ENCODE measurements around the gene ZNF324. TPM values are rescaled to one million over a fixed set of nuclear protein-coding genes. Genes with fewer than 3 reads are reported as not detected.

Gene ZNF324
- total and polyA plus RNA-seq, 2 of the 13 experiments (the other 11 are each of a cell fraction or from before 2014, with no cell fraction given), result 1.1 to 4.7 TPM

DNA sequence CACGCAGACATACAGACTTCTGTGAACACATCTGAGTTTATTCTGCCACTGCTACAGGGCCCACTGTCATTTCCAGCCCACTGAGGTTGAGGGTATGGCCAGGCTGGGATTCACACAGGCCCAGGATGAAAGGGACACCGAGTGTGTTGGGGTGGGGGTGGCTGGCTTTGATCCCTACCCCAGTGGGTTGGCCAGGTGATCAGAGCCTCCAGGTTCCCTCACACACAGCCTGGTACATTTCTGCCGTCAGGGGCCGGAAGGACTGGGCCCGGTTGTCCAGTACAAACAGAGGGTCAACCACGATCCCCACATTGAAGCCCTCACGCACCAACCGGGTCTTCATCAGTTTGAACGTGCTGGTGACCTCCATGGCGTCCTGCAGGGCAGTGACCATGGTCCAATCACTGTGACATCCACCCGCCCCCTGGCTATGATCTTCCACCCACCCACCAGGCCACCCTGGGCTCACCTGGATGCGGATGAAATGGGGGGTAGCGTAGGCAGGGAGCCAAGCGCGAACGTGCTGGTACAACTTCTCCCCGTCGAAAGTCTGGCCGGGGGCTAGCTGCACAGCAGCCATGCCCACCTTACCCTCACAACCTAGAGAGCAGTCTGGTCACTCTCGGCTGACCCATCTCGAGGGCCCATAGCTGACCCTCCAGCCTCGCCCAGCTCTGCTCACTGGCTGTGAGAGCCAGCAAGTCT is 31.6 kb downstream of the ZNF324 start:
- intact Hi-C loops (cut with micrococcal nuclease; ENCODE audit: unreplicated experiment), result loop anchor here (2.0 kb wide), 1 partner anchor 20 kb away; the partner anchor contains the start of gene ZBTB45
- Histone ChIP-seq H3K27ac (ENCODE audit: extremely low read length, insufficient read depth, low read length) (peak overlapping the region; percentile 46), H3K4me3 (replicated peaks in 1 of 3; ENCODE audit: insufficient read depth in 1 of 3, low read depth in 2 of 3, low read length in 3 of 3) (peak overlapping the region; percentile 58 to 87 (median 74)), H2AFZ (ENCODE audit: low read length) (no peak overlapping the region), H4K20me1 (ENCODE audit: insufficient read depth, low read length) (no peaks in the 10 kb centered on the region), H3K4me2 (ENCODE audit: low read depth, low read length) (peak overlapping the region; percentile 81), H3K36me3 (replicated peaks in 1 of 2; ENCODE audit: control insufficient read depth in 1 of 2, insufficient read depth in 2 of 2, low read length in 2 of 2) (no peaks in the 10 kb centered on the region), H3K79me2 (ENCODE audit: insufficient read depth, low read length) (peaks cover 17% of the 10 kb centered on the region), H3K27me3 (ENCODE audit: control insufficient read depth in 1 of 2, insufficient read depth in 2 of 2, low read length in 2 of 2) (no peaks in the 10 kb centered on the region; a peak in 1 of 5 replicates), H3K4me1 (ENCODE audit: insufficient read depth, low read length) (peaks cover 37% of the 10 kb centered on the region), H3K9ac (ENCODE audit: insufficient read depth, low read depth, low read length) (peak overlapping the region; percentile 70), H3K9me3 (ENCODE audit: low read length) (no peaks in the 10 kb centered on the region)
- in situ Hi-C loops (cut with HindIII; ENCODE audit: extremely low pct_ligation_motif_present, low pct_unique_long_range_greater_than_20kb), result no loop called here
- 43% methylated on average over 11 of the region's 22 CpGs for WGBS (ENCODE audit: low lambda C conversion rate)
- TSS peak; percentile 79 for BruUV-seq (replicated peaks)
- CTCF ChIA-PET (ENCODE audit: low intra/inter-chr PET ratio, low total read pairs), result no interaction called here
- DNase-seq (ENCODE audit: low spot score) (no peak), FAIRE-seq (no peak), ATAC-seq (peak; percentile 16)
- POLR2A ChIA-PET, result interaction anchor here (1.2 to 3.6 kb wide), 5 partner anchors 13 to 136 kb away, joined by 3 to 44 read pairs (median 6); partner anchors contain the start of genes RPS5, SLC27A5, ZBTB45 and ZNF497
- TF ChIP-seq SIX4 (CRISPR knock-in tag; IDR thresholded peaks at IDR 0.05) (no peak), ZNF207 (IDR thresholded peaks at IDR 0.05; ENCODE audit: borderline replicate concordance) (no peak), ZFP37 (CRISPR knock-in tag; IDR thresholded peaks at IDR 0.05; ENCODE audit: borderline replicate concordance) (no peak), NR2F6 (IDR thresholded peaks at IDR 0.05) (no peak), NR2F6 (CRISPR knock-in tag; IDR thresholded peaks at IDR 0.05) (no peak), ZNF230 (CRISPR knock-in tag; IDR thresholded peaks at IDR 0.05) (no peak), ISX (CRISPR knock-in tag; conservative IDR thresholded peaks at IDR 0.05) (no peak), DNMT1 (CRISPR knock-in tag; IDR thresholded peaks at IDR 0.05) (0 out of 2 replicates have a peak, but pooled peaks have one; percentile 43), TARDBP (CRISPR knock-in tag; IDR thresholded peaks at IDR 0.05) (no peak), ZMAT3 (CRISPR knock-in tag; conservative IDR thresholded peaks at IDR 0.05) (no peak), ZNF841 (CRISPR knock-in tag; IDR thresholded peaks at IDR 0.05; ENCODE audit: borderline replicate concordance) (no peak), ZNF777 (CRISPR knock-in tag; IDR thresholded peaks at IDR 0.05) (peak; percentile 46; the same call in 1 of the 2 replicates), EED (CRISPR knock-in tag; IDR thresholded peaks at IDR 0.05) (no peak), RBM39 (IDR thresholded peaks at IDR 0.05; ENCODE audit: low read depth, low read length, poor library complexity, severe bottlenecking) (no peak), ZNF253 (CRISPR knock-in tag; IDR thresholded peaks at IDR 0.05; ENCODE audit: borderline replicate concordance) (no peak), PCBP2 (optimal IDR thresholded peaks at IDR 0.05; ENCODE audit: low read depth, low read length, poor library complexity, severe bottlenecking) (no peak), GFI1 (CRISPR knock-in tag; IDR thresholded peaks at IDR 0.05; ENCODE audit: borderline replicate concordance) (no peak), ZNF768 (CRISPR knock-in tag; IDR thresholded peaks at IDR 0.05) (peak; percentile 82; the same call in 1 of the 2 replicates), NR2F2 (IDR thresholded peaks at IDR 0.05; ENCODE audit: borderline replicate concordance, low read depth) (no peak), ZNF788 (CRISPR knock-in tag; IDR thresholded peaks at IDR 0.05; ENCODE audit: borderline replicate concordance) (no peak)
- TF ChIP-seq, protein P1, sequence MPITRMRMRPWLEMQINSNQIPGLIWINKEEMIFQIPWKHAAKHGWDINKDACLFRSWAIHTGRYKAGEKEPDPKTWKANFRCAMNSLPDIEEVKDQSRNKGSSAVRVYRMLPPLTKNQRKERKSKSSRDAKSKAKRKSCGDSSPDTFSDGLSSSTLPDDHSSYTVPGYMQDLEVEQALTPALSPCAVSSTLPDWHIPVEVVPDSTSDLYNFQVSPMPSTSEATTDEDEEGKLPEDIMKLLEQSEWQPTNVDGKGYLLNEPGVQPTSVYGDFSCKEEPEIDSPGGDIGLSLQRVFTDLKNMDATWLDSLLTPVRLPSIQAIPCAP (CRISPR knock-in tag; IDR thresholded peaks at IDR 0.05; ENCODE audit: low read depth), result no peak
- TF ChIP-seq, protein P2, sequence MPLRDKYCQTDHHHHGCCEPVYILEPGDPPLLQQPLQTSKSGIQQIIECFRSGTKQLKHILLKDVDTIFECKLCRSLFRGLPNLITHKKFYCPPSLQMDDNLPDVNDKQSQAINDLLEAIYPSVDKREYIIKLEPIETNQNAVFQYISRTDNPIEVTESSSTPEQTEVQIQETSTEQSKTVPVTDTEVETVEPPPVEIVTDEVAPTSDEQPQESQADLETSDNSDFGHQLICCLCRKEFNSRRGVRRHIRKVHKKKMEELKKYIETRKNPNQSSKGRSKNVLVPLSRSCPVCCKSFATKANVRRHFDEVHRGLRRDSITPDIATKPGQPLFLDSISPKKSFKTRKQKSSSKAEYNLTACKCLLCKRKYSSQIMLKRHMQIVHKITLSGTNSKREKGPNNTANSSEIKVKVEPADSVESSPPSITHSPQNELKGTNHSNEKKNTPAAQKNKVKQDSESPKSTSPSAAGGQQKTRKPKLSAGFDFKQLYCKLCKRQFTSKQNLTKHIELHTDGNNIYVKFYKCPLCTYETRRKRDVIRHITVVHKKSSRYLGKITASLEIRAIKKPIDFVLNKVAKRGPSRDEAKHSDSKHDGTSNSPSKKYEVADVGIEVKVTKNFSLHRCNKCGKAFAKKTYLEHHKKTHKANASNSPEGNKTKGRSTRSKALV (CRISPR knock-in tag; IDR thresholded peaks at IDR 0.05), result no peak
